AG04450 (cell line): ENCODE data around the gene RNASE8. TPM values are rescaled to one million over a fixed set of nuclear protein-coding genes. Genes with fewer than 3 reads are reported as not detected.

Source experiments
- CTCF ChIA-PET: fragments of 300-600, 350-600 bp; formaldehyde crosslinking; extraction: SDS; loops from one replicate; lab custom pipeline; 2022; ENCODE audit warnings: antibody characterized with exemption, inconsistent platforms; lab: Charles Lee
- POLR2A ChIA-PET: fragments of 350-600 bp; formaldehyde crosslinking; extraction: SDS; loops from one replicate; lab custom pipeline; 2021; ENCODE audit warnings: antibody characterized with exemption, inconsistent platforms; lab: Yijun Ruan, JAX
- DNase-seq: peaks from one replicate; pipeline ENCODE4 v3.0.0-alpha.2; 2011; ENCODE audit warnings: low read depth, low spot score
- H3K27ac ChIP-seq: one replicate; pipeline ENCODE4 v1.5.1; 2012; ENCODE audit warnings: low read depth, low read length, control low read depth
- H3K27me3 ChIP-seq: one replicate; pipeline ENCODE4 v1.6.0; 2012; ENCODE audit warnings: low read length; ENCODE audit not compliant: control insufficient read depth, insufficient read depth
- H3K4me3 ChIP-seq: 2 replicates; pipeline ENCODE4 v1.5.1; 2011; ENCODE audit warnings: mild to moderate bottlenecking, low read depth, low read length, control low read depth
- H3K9me3 ChIP-seq: 2 replicates; pipeline ENCODE4 v1.5.1; 2012; ENCODE audit warnings: low read length; ENCODE audit not compliant: control insufficient read depth, insufficient read depth
- polyA plus RNA-seq: library from polyadenylated mRNA; depleted of rRNA; stranded (reverse); fragments of >200 nt; gene quantifications from 2 replicates; pipeline ENCODE4 v1.2.3, GENCODE V29; 2011
- TF ChIP-seq, protein P1 (sequence below): IDR thresholded peaks from 2 replicates; pipeline ENCODE4 v1.5.1; 2011; ENCODE audit warnings: low read depth, low read length, control low read depth, inconsistent platforms

RNASE8 gene
- polyA plus RNA-seq, 1 experiment, result not detected

DNA sequence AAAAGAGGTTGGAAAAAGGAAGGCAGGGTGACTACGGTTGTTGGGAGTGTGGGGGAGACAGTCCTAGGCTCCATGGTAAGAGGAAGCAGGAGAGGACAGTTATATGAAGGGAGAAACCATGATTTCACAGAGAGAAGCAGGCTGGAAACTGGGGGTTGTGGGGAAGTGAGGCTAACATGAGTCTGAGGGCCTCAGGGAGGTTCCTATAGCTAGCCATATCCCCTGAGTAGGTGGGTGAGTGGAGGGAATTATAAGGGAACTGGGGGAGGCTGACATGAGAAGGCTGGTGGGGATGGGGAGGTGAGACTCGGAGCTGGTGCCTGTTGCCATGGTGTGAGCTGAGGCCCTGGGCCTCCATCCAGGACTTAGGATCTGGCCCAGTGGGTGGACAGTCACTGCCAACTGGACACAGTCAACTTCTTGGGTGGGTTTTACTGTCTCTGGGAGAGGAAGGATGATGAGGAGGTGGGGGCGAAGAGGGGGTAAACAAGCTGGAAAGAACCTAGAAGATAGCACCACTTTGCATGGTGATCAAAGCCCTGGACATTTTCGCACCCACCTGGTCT lies 24.4 kb upstream of the RNASE8 start:
- TF ChIP-seq, protein P1, sequence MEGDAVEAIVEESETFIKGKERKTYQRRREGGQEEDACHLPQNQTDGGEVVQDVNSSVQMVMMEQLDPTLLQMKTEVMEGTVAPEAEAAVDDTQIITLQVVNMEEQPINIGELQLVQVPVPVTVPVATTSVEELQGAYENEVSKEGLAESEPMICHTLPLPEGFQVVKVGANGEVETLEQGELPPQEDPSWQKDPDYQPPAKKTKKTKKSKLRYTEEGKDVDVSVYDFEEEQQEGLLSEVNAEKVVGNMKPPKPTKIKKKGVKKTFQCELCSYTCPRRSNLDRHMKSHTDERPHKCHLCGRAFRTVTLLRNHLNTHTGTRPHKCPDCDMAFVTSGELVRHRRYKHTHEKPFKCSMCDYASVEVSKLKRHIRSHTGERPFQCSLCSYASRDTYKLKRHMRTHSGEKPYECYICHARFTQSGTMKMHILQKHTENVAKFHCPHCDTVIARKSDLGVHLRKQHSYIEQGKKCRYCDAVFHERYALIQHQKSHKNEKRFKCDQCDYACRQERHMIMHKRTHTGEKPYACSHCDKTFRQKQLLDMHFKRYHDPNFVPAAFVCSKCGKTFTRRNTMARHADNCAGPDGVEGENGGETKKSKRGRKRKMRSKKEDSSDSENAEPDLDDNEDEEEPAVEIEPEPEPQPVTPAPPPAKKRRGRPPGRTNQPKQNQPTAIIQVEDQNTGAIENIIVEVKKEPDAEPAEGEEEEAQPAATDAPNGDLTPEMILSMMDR, result no peak
- H3K27me3 ChIP-seq, result peaks cover 42% of the 10 kb centered on the region
- no peak overlapping the region for H3K4me3 ChIP-seq
- no peak for DNase-seq
- H3K27ac ChIP-seq, result no peak overlapping the region
- ChIA-PET POLR2A (no interaction called here), CTCF (interaction anchor here (1.0 to 3.6 kb wide), 2 partner anchors 18 to 62 kb away, joined by 3 to 24 read pairs; no protein-coding TSS in a partner anchor)
- H3K9me3 ChIP-seq, result no peaks in the 10 kb centered on the region

DNA sequence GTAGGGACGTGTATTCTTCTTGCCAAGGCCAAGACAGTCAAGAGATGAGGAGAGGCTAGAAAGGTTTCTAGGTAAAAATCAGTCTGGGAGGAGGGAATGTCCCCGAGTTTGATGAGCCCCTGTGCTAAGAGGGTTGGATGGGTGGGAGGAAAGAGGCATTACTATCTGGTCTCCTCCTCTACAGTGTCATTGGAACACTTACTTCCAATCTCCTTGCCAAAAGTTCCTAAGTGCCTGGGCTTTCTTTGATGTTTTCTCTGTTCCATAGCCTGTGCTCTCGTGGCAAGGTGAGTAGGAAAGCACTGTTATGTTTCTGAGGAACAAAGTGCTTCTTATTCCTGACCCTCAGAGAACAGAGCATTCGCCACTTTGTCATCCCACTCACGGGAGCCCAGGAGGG lies 22.9 kb upstream of the RNASE8 start, which contains the start of gene RNASE13:
Gene RNASE13 (minus strand): TSS at position 101 of the 400 bp plus-strand sequence. CDS start 519 bp downstream, outside the sequence.
- Histone ChIP-seq H3K27me3 (peaks cover 37% of the 10 kb centered on the region), H3K4me3 (no peak within 1 kb of the TSS), H3K9me3 (no peaks in the 10 kb centered on the region), H3K27ac (no peak within 1 kb of the TSS)
- ChIA-PET POLR2A (no interaction called here), CTCF (interaction anchor here (2.2 kb wide), 1 partner anchor 20 kb away, joined by 15 read pairs; no protein-coding TSS in a partner anchor)
- no peak for DNase-seq
- TF ChIP-seq, protein P1, result no peak

DNA sequence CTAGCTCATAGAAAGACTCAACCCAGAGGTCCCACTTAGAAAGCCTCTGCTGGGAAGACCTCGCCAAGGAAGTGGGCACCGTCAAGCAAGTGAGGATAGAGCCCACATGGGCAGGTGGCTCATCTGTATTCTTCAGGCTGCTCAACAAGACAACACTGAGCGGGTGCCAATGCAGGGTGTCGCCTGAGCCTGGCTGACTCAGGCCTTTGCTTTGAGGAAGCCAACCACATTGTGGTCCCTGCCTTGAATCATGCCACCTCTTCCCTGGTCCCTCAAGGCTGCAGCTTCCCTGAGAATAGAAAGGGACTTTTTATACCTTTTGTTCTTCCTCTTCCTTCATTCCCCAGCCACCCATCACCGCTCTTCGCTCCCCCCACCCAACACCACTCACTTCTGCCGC lies 20.9 kb upstream of the RNASE8 start:
- TF ChIP-seq, protein P1, result no peak
- ChIA-PET CTCF (interaction anchor here (1.1 to 2.2 kb wide), 3 partner anchors 22 to 68 kb away, joined by 3 to 15 read pairs (median 5); no protein-coding TSS in a partner anchor), POLR2A (no interaction called here)
- no peak for DNase-seq
- Histone ChIP-seq H3K9me3 (no peaks in the 10 kb centered on the region), H3K27ac (no peak overlapping the region), H3K27me3 (peaks cover 26% of the 10 kb centered on the region), H3K4me3 (no peak overlapping the region)

DNA sequence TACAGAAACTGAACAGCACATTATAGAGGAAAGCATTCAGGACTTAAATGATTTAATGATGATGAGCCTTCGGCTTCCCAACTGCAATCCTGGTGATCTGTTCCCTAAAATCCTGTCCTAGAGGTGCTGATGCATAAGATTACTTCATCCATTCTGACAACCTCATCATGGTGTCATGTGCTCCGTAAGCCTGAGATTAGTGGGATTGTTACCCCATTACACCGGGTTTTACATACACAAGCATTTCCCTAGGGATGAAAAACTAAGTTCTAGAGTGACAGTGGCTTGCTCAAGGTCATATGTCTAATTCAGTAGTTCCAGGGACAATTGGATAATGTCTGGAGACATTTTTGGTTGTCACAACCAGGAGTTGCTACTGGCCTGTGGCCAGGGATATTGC lies 20.5 kb upstream of the RNASE8 start:
- H3K27ac ChIP-seq, result no peak overlapping the region
- TF ChIP-seq, protein P1, result no peak
- no peak overlapping the region for H3K4me3 ChIP-seq
- POLR2A ChIA-PET, result no interaction called here
- H3K27me3 ChIP-seq, result peaks cover 27% of the 10 kb centered on the region
- H3K9me3 ChIP-seq, result no peaks in the 10 kb centered on the region
- CTCF ChIA-PET, result interaction anchor here (1.0 to 1.1 kb wide), 2 partner anchors 23 to 67 kb away, joined by 3 to 4 read pairs; no protein-coding TSS in a partner anchor
- DNase-seq, result no peak
